Fibroblast of the aortic adventitia (primary cell): Measurements from ENCODE around the gene SQSTM1. TPM values are rescaled to one million over a fixed set of nuclear protein-coding genes. Genes with fewer than 3 reads are reported as not detected.
"Not testable (repeated sequence)": the region's sequence is repeated elsewhere in the genome, so short reads cannot be mapped to it uniquely, and the experiment has no call there.

ENCODE experiments used
- DNase-seq: peaks from one replicate; pipeline ENCODE4 v3.0.0-alpha.2; 2010; ENCODE audit warnings: low read depth
- H3K4me3 ChIP-seq: 2 replicates; pipeline ENCODE4 v1.5.1; 2011; ENCODE audit warnings: low read depth, mild to moderate bottlenecking, control low read depth, low read length, moderate library complexity
- CTCF ChIP-seq: IDR thresholded peaks from 2 replicates; pipeline ENCODE4 v1.5.1; 2011; ENCODE audit warnings: mild to moderate bottlenecking, low read length, control low read depth, inconsistent platforms; ENCODE audit not compliant: insufficient read depth
- total RNA-seq: library from RNA; depleted of rRNA; stranded (reverse); fragments of >200 nt; gene quantifications from 2 replicates; pipeline ENCODE4 v1.2.3, GENCODE V29; 2012; ENCODE audit warnings: low replicate concordance

The SQSTM1 gene
- total RNA-seq, 1 donor: 596 TPM

DNA sequence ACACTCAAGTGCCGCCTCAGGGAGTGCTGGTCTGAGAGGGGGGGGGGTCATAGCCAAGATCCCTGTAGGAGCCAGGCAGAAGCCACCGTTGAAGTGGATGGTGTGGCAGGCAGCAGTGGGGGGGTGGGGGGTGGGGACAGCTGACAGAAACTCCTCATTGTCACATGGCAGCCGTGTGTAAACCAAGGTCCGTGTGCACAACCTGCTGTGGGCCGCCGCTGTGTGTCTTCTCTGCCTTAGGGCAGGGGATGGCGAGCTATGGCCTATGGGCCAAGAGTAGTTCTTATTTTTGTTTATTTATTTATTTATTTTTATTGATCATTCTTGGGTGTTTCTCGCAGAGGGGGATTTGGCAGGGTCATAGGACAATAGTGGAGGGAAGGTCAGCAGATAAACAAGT lies 13.4 kb downstream of the SQSTM1 start:
- DNase-seq: no peak
- no peak for TF ChIP-seq CTCF
- no peak overlapping the region for H3K4me3 ChIP-seq

GRCh38 chr5:179834871-179835270 lies 14.2 kb downstream of the SQSTM1 start:
- not testable (repeated sequence) for DNase-seq, H3K4me3 ChIP-seq

DNA sequence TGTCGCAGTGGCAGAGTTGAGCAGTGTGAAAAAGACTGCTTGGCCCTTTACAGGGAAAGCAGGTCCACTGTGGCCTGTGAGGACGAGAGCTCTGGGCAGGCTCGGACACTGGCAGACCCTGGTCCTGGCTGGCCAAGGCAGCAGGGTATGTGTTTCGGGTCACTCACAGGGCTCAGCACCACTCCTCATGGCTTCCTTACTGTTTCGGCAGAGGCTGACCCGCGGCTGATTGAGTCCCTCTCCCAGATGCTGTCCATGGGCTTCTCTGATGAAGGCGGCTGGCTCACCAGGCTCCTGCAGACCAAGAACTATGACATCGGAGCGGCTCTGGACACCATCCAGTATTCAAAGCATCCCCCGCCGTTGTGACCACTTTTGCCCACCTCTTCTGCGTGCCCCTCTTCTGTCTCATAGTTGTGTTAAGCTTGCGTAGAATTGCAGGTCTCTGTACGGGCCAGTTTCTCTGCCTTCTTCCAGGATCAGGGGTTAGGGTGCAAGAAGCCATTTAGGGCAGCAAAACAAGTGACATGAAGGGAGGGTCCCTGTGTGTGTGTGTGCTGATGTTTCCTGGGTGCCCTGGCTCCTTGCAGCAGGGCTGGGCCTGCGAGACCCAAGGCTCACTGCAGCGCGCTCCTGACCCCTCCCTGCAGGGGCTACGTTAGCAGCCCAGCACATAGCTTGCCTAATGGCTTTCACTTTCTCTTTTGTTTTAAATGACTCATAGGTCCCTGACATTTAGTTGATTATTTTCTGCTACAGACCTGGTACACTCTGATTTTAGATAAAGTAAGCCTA lies 15.7 kb downstream of the SQSTM1 start:
- no peak overlapping the region for H3K4me3 ChIP-seq
- no peak for TF ChIP-seq CTCF
- DNase-seq: peak; percentile 38

- peak; percentile 19 for DNase-seq
- no peak for TF ChIP-seq CTCF
- H3K4me3 ChIP-seq: no peak overlapping the region
Measured at GRCh38 chr5:179837076-179838011, 16.6 kb downstream of the SQSTM1 start.

- peak; percentile 65 for DNase-seq
- TF ChIP-seq CTCF: no peak
- no peak overlapping the region for H3K4me3 ChIP-seq
Measured at GRCh38 chr5:179839328-179840256, 18.9 kb downstream of the SQSTM1 start.

DNA sequence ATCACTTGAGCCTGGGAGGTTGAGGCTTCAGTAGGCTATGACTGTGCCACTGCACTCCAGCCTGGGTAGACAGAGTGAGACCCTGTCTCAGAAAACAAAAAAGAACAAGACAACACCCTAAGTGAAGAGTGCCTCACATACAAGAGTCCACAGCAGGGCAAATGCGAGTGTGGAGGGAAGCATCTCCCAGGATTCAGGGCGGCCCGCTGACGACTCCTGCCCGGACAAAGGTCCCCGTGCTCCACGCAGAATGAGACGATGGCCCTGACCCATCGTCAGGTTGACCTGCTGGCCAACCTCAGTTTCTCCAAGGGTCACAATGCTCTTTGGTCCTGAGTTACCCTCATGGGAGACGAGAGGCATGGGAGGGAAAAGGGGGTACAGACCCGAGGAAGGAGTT lies 19.6 kb downstream of the SQSTM1 start:
- no peak for TF ChIP-seq CTCF
- H3K4me3 ChIP-seq: no peak overlapping the region
- peak; percentile 35 for DNase-seq
